Upper lobe of left lung (tissue), 4 donors: ENCODE data around the gene TTC22.

Experiments used
- CTCF ChIP-seq, 6 experiments: fragments of 450-650 bp in 4 of 6; fragments of 200-600 bp in 2 of 6; sonication (generic) in 2 of 6; IDR thresholded peaks; one replicate each; pipeline ENCODE4 v1.5.1; 2016 to 2019; ENCODE audit warnings: antibody characterized with exemption in 6 of 6
- EP300 ChIP-seq, 4 donors: sonication (generic); formaldehyde crosslinking; IDR thresholded peaks; one replicate each; pipeline ENCODE4 v1.5.1; 2017; ENCODE audit warnings: antibody characterized with exemption in 4 of 4, control low read depth in 2 of 4
- POLR2A ChIP-seq, 4 donors: fragments of 450-650 bp; IDR thresholded peaks; one replicate each; pipeline ENCODE4 v1.5.1; 2016 to 2017; ENCODE audit warnings: antibody characterized with exemption in 4 of 4, mild to moderate bottlenecking in 2 of 4
- POLR2AphosphoS5 ChIP-seq, 2 donors: sonication (generic); formaldehyde crosslinking; IDR thresholded peaks; one replicate each; pipeline ENCODE4 v1.5.1; 2017; ENCODE audit warnings: antibody characterized with exemption in 2 of 2

DNA sequence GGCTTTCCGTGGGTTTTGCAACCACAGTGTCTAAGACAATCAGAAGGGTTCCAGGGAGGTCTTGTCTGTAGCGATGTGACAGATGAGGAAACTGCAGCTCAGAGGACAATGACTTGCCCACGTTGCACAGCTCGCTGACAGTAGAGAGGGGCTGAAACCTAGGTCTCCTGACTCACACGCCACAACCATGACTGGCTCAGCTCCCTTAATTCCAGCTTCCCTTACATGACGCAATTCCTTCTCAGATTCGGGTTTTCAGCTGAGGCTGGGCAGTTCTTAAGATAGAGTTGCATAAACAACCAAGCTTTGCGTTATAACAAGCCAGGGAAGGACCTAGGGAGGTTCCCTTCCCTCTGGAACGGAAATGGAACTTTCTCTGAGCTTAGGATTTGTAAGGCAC is 49.6 kb upstream of the TTC22 start:
- TF ChIP-seq POLR2AphosphoS5 (IDR thresholded peaks at IDR 0.05) (no peak), CTCF (IDR thresholded peaks at IDR 0.05) (no peak), EP300 (IDR thresholded peaks at IDR 0.05) (no peak), POLR2A (IDR thresholded peaks at IDR 0.05) (peak in 1 of 4 donors; percentile 7)
